Trophoblast cell (in vitro differentiated cells and primary cell): ENCODE data around the gene TENM3.

Experiments used
- DNase-seq, 2 donors: peaks; one replicate each; pipeline ENCODE4 v3.0.0-alpha.2; 2016
- H2AFZ ChIP-seq: 2 replicates; pipeline ENCODE4 v1.6.1; 2013; ENCODE audit warnings: low read length, moderate library complexity, mild to moderate bottlenecking; ENCODE audit not compliant: insufficient read depth, poor library complexity
- H2AK5ac ChIP-seq: 2 replicates; pipeline ENCODE4 v1.6.1; 2013; ENCODE audit warnings: mild to moderate bottlenecking, low read length
- H2BK120ac ChIP-seq: 2 replicates; pipeline ENCODE4 v1.6.1; 2013; ENCODE audit warnings: low read length, mild to moderate bottlenecking, moderate library complexity; ENCODE audit not compliant: insufficient read depth, poor library complexity
- H2BK12ac ChIP-seq: 2 replicates; pipeline ENCODE4 v1.6.1; 2013; ENCODE audit warnings: mild to moderate bottlenecking, low read length, moderate library complexity
- H2BK5ac ChIP-seq: 2 replicates; pipeline ENCODE4 v1.6.1; 2013; ENCODE audit warnings: low read length, low read depth, moderate library complexity, mild to moderate bottlenecking; ENCODE audit not compliant: poor library complexity
- H3K14ac ChIP-seq: 2 replicates; pipeline ENCODE4 v1.6.1; 2013; ENCODE audit warnings: mild to moderate bottlenecking, low read length
- H3K18ac ChIP-seq: 2 replicates; pipeline ENCODE4 v1.6.1; 2013; ENCODE audit warnings: mild to moderate bottlenecking, low read length
- H3K23ac ChIP-seq: 2 replicates; pipeline ENCODE4 v1.6.1; 2013; ENCODE audit warnings: low read length
- H3K27ac ChIP-seq: 2 replicates; pipeline ENCODE4 v1.5.1; 2013; ENCODE audit warnings: low read depth, mild to moderate bottlenecking, inconsistent platforms, low read length, moderate library complexity
- H3K27me3 ChIP-seq: 2 replicates; pipeline ENCODE4 v1.6.1; 2013; ENCODE audit warnings: inconsistent platforms, mild to moderate bottlenecking, low read length, moderate library complexity; ENCODE audit not compliant: insufficient read depth
- H3K36me3 ChIP-seq, 2 experiments: 1 replicate in 1 of 2; 2 replicates in 1 of 2; pipeline ENCODE4 v1.6.1; 2013; ENCODE audit warnings: low read length in 2 of 2, mild to moderate bottlenecking in 2 of 2, moderate library complexity in 1 of 2; ENCODE audit not compliant: insufficient read depth in 2 of 2, control insufficient read depth in 1 of 2
- H3K4ac ChIP-seq: 2 replicates; pipeline ENCODE4 v1.6.1; 2013; ENCODE audit warnings: low read depth, mild to moderate bottlenecking, low read length, moderate library complexity
- H3K4me1 ChIP-seq, 2 experiments: 1 replicate in 1 of 2; 2 replicates in 1 of 2; pipeline ENCODE4 v1.6.1; 2013; ENCODE audit warnings: low read length in 2 of 2, mild to moderate bottlenecking in 2 of 2, moderate library complexity in 1 of 2; ENCODE audit not compliant: insufficient read depth in 2 of 2, control insufficient read depth in 1 of 2
- H3K4me2 ChIP-seq: 2 replicates; pipeline ENCODE4 v1.6.1; 2013; ENCODE audit warnings: inconsistent platforms, mild to moderate bottlenecking, low read length, moderate library complexity
- H3K4me3 ChIP-seq: 2 replicates; pipeline ENCODE4 v1.5.1; 2013; ENCODE audit warnings: mild to moderate bottlenecking, low read depth, low read length, inconsistent platforms
- H3K79me1 ChIP-seq: one replicate; pipeline ENCODE4 v1.6.1; 2013; ENCODE audit warnings: low read length
- H3K79me2 ChIP-seq: 2 replicates; pipeline ENCODE4 v1.6.1; 2013; ENCODE audit warnings: low read length, mild to moderate bottlenecking; ENCODE audit not compliant: control insufficient read depth, insufficient read depth, poor library complexity
- H3K9ac ChIP-seq: 2 replicates; pipeline ENCODE4 v1.6.1; 2013; ENCODE audit warnings: mild to moderate bottlenecking, low read length
- H3K9me3 ChIP-seq: 2 replicates; pipeline ENCODE4 v1.6.1; 2013; ENCODE audit warnings: low read depth, mild to moderate bottlenecking, control low read depth, inconsistent platforms, low read length; ENCODE audit not compliant: insufficient read depth
- H4K12ac ChIP-seq: 2 replicates; pipeline ENCODE4 v1.6.1; 2013; ENCODE audit warnings: low read depth, mild to moderate bottlenecking, low read length, moderate library complexity
- H4K8ac ChIP-seq: 2 replicates; pipeline ENCODE4 v1.6.1; 2013; ENCODE audit warnings: low read depth, mild to moderate bottlenecking, low read length, moderate library complexity
- H4K91ac ChIP-seq: one replicate; pipeline ENCODE4 v1.6.1; 2013; ENCODE audit warnings: low read depth, mild to moderate bottlenecking, low read length, moderate library complexity
- WGBS: extraction: QIAGEN DNeasy Blood & Tissue Kit; methylation state at CpG from one replicate; pipeline ENCODE4 v1.1.7; 2013; ENCODE audit warnings: missing lambda C conversion rate; ENCODE audit not compliant: insufficient read length, insufficient coverage; ENCODE audit errors: extremely low coverage; 5-methylcytosine and 5-hydroxymethylcytosine counted together

TENM3 gene

DNA sequence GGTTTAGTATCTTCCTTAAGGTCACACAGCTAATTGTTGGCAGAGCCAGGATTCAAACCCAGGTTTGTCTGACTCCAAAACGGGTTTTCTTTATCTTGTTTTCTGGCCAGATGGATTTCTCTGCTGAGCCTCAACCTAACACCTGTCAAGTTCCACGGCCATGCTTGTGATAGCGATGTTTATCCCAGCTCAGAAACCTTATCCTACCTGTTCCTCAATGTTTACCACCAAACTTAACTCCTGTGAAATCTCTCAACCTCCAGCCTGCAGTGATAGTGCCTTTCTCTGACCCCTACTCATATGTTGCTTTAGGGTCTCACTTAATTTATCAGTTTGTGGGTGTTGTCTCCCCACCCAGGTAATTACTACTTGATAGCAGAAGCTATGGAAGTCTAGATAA lies 428.0 kb downstream of the TENM3 start:
- H3K4me1 ChIP-seq = no peaks in the 10 kb centered on the region
- no peak overlapping the region for H2AFZ ChIP-seq
- H3K9me3 ChIP-seq = no peaks in the 10 kb centered on the region
- no peak overlapping the region for H4K12ac ChIP-seq
- H3K79me2 ChIP-seq = no peaks in the 10 kb centered on the region
- no peak overlapping the region for H2BK5ac ChIP-seq
- no peak overlapping the region for H3K4me3 ChIP-seq
- no peak overlapping the region for H3K23ac ChIP-seq
- H2AK5ac ChIP-seq = no peak overlapping the region
- H2BK120ac ChIP-seq = no peak overlapping the region
- H3K79me1 ChIP-seq = no peaks in the 10 kb centered on the region
- no peak overlapping the region for H3K9ac ChIP-seq
- WGBS = no CpG with 5 or more reads among the region's 3 CpGs
- no peak overlapping the region for H4K91ac ChIP-seq
- no peak overlapping the region for H4K8ac ChIP-seq
- H3K4ac ChIP-seq = no peak overlapping the region
- no peak overlapping the region for H2BK12ac ChIP-seq
- no peak for DNase-seq
- no peak overlapping the region for H3K4me2 ChIP-seq
- peaks cover 3 to 12% of the 10 kb centered on the region in 2 experiments for H3K36me3 ChIP-seq
- H3K27ac ChIP-seq = no peak overlapping the region
- H3K18ac ChIP-seq = no peak overlapping the region
- H3K27me3 ChIP-seq = no peaks in the 10 kb centered on the region
- no peak overlapping the region for H3K14ac ChIP-seq

DNA sequence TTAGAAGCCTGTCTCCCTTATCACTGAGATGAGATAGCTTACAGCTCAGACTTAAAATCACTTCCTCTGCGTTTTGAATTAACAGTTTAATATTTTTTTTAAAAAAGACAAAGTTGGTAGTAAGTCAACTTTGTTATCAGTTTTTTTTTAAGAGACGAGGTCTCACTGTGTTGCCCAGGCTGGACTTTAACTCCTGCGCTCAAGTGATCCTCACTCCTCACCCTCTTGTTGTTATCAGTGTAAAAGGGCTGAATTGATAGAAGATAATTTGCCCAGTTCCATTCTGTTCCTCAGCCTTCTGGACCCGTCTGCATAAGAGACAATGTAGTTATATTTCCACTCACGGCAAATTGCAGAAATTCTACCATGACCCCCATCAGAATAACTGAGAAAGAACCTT lies 428.5 kb downstream of the TENM3 start:
- Histone ChIP-seq H3K79me1 (no peaks in the 10 kb centered on the region), H2BK120ac (no peak overlapping the region), H2AFZ (no peak overlapping the region), H3K23ac (no peak overlapping the region), H3K4me1 (no peaks in the 10 kb centered on the region), H4K8ac (no peak overlapping the region), H3K4me2 (no peak overlapping the region), H2BK12ac (no peak overlapping the region), H3K36me3 (peaks cover 3 to 9% of the 10 kb centered on the region in 2 experiments), H3K9ac (no peak overlapping the region), H3K9me3 (no peaks in the 10 kb centered on the region), H2BK5ac (no peak overlapping the region), H3K27ac (no peak overlapping the region), H3K14ac (no peak overlapping the region), H4K91ac (no peak overlapping the region), H3K4me3 (no peak overlapping the region), H3K27me3 (no peaks in the 10 kb centered on the region), H3K4ac (no peak overlapping the region), H2AK5ac (no peak overlapping the region), H3K18ac (no peak overlapping the region), H4K12ac (no peak overlapping the region), H3K79me2 (no peaks in the 10 kb centered on the region)
- no peak for DNase-seq
- no CpG with 5 or more reads among the region's 5 CpGs for WGBS

DNA sequence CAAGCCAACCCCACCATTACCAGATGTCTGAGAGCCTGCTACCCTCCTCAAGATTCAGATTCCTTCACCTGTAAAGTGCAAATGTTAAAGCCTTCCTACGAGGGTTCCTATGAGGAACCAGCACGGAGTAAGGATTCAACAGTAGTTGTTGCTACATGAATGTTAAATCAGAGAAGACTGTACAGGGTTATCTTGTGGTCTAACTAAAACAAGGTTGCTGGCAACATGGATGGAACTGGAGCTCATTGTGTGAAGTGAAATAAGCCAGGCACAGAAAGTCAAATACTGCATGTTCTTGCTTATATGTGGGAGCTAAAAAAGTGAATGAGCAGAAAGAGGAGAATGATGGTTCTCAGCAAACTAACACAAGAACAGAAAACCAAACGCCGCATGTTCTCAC lies 435.4 kb downstream of the TENM3 start:
- H2AK5ac ChIP-seq = no peak overlapping the region
- H3K4me1 ChIP-seq = no peaks in the 10 kb centered on the region
- no peak overlapping the region for H3K14ac ChIP-seq
- no peaks in the 10 kb centered on the region for H3K27me3 ChIP-seq
- H2BK12ac ChIP-seq = no peak overlapping the region
- H3K4me3 ChIP-seq = no peak overlapping the region
- no peaks in the 10 kb centered on the region for H3K79me1 ChIP-seq
- peaks cover 12 to 14% of the 10 kb centered on the region in 2 experiments for H3K36me3 ChIP-seq
- no peak overlapping the region for H4K91ac ChIP-seq
- no peak overlapping the region for H3K4ac ChIP-seq
- H2AFZ ChIP-seq = no peak overlapping the region
- H3K27ac ChIP-seq = no peak overlapping the region
- H3K9ac ChIP-seq = no peak overlapping the region
- H2BK5ac ChIP-seq = no peak overlapping the region
- H4K8ac ChIP-seq = no peak overlapping the region
- H3K9me3 ChIP-seq = no peaks in the 10 kb centered on the region
- H3K18ac ChIP-seq = no peak overlapping the region
- no peak overlapping the region for H3K4me2 ChIP-seq
- no CpG with 5 or more reads among the region's 4 CpGs for WGBS
- no peak overlapping the region for H3K23ac ChIP-seq
- H4K12ac ChIP-seq = no peak overlapping the region
- no peaks in the 10 kb centered on the region for H3K79me2 ChIP-seq
- DNase-seq = no peak
- no peak overlapping the region for H2BK120ac ChIP-seq

DNA sequence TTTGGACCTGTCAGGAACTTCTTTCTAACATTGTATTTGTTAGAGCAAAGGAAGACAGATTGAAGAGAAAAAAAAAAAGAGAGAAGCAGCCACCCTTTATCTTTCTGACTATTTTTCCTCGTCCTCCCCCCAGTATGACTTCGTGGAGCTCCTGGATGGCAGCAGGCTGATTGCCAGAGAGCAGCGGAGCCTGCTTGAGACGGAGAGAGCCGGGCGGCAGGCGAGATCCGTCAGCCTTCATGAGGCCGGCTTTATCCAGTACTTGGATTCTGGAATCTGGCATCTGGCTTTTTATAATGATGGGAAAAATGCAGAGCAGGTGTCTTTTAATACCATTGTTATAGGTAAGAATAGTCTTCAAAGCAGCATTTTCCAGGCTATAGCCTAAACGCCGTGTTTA lies 436.3 kb downstream of the TENM3 start:
- no CpG with 5 or more reads among the region's 11 CpGs for WGBS
- Histone ChIP-seq H2BK5ac (no peak overlapping the region), H2AK5ac (no peak overlapping the region)

More for the DNA sequence above, 436.3 kb downstream of the TENM3 start:
- H3K4me3 ChIP-seq = no peak overlapping the region
- no peaks in the 10 kb centered on the region for H3K9me3 ChIP-seq
- H2BK12ac ChIP-seq = no peak overlapping the region
- H2AFZ ChIP-seq = no peak overlapping the region
- H3K4ac ChIP-seq = no peak overlapping the region
- no peak overlapping the region for H3K23ac ChIP-seq
- H4K8ac ChIP-seq = no peak overlapping the region
- no peak overlapping the region for H4K12ac ChIP-seq
- H3K9ac ChIP-seq = no peak overlapping the region
- no peaks in the 10 kb centered on the region for H3K4me1 ChIP-seq
- no peak overlapping the region for H4K91ac ChIP-seq
- no peaks in the 10 kb centered on the region for H3K79me2 ChIP-seq
- no peaks in the 10 kb centered on the region for H3K27me3 ChIP-seq
- H3K79me1 ChIP-seq = no peaks in the 10 kb centered on the region
- H3K36me3 ChIP-seq = peaks cover 10 to 12% of the 10 kb centered on the region in 2 experiments
- H3K14ac ChIP-seq = no peak overlapping the region
- H3K18ac ChIP-seq = no peak overlapping the region
- H2BK120ac ChIP-seq = no peak overlapping the region
- H3K4me2 ChIP-seq = no peak overlapping the region
- no peak overlapping the region for H3K27ac ChIP-seq
- no peak for DNase-seq
